NOMO-1 treated with dmso at 0.1 percent for 144 hours (cell line): ENCODE results near the gene ELN.
"Not testable (repeated sequence)": the region's sequence is repeated elsewhere in the genome, so short reads cannot be mapped to it uniquely, and the experiment has no call there.

ENCODE experiments used
- DNase-seq: peaks from one replicate; lab custom pipeline; 2025; ENCODE audit not compliant: unreplicated experiment; lab: John Stamatoyannopoulos, UW

ELN gene

GRCh38 chr7:74040791-74041520 is 13.0 kb downstream of the ELN start:
- DNase-seq: no peak

- DNase-seq: no peak
Observed at GRCh38 chr7:74042746-74043522, 15.0 kb downstream of the ELN start.

GRCh38 chr7:74043523-74043951 is 15.6 kb downstream of the ELN start:
- no peak for DNase-seq

- DNase-seq: no peak
Observed at GRCh38 chr7:74044366-74045350, 16.7 kb downstream of the ELN start.

GRCh38 chr7:74046581-74046980 is 18.6 kb downstream of the ELN start:
- DNase-seq: not testable (repeated sequence)

GRCh38 chr7:74047804-74048380 is 19.9 kb downstream of the ELN start:
- no peak for DNase-seq

GRCh38 chr7:74048999-74049599 is 21.1 kb downstream of the ELN start:
- no peak for DNase-seq

- no peak for DNase-seq
Observed at GRCh38 chr7:74049997-74050798, 22.2 kb downstream of the ELN start.

GRCh38 chr7:74051193-74051592 is 23.2 kb downstream of the ELN start:
- no peak for DNase-seq

- DNase-seq: no peak
Observed at GRCh38 chr7:74051629-74052410, 23.8 kb downstream of the ELN start.

GRCh38 chr7:74052628-74053027 is 24.7 kb downstream of the ELN start:
- DNase-seq: no peak

- DNase-seq: no peak
Observed at GRCh38 chr7:74053589-74054186, 25.7 kb downstream of the ELN start.

- no peak for DNase-seq
Observed at GRCh38 chr7:74056096-74056915, 28.3 kb downstream of the ELN start.

GRCh38 chr7:74057216-74057925 is 29.4 kb downstream of the ELN start:
- DNase-seq: no peak

- DNase-seq: no peak
Observed at GRCh38 chr7:74057987-74058386, 30.0 kb downstream of the ELN start.

- DNase-seq: no peak
Observed at GRCh38 chr7:74058486-74058885, 30.5 kb downstream of the ELN start.

GRCh38 chr7:74059037-74059436 is 31.1 kb downstream of the ELN start:
- DNase-seq: no peak
